ENCODE measurements around the gene FAM107B.

- TF ChIP-seq BHLHE40 (IDR thresholded peaks at IDR 0.05; ENCODE audit: low read depth, low read length) (no peak), CTCF (conservative IDR thresholded peaks at IDR 0.05; ENCODE audit: low read depth, low read length) (no peak), MAFK (IDR thresholded peaks at IDR 0.05; ENCODE audit: low read depth, low read length) (no peak), MXI1 (IDR thresholded peaks at IDR 0.05; ENCODE audit: borderline replicate concordance, low read depth, low read length) (no peak)
Measured at GRCh38 chr10:14468726-14469125, 306.0 kb downstream of the FAM107B start.

All from IMR-90 (cell line).